ENCODE measurements around the gene SUSD4. TPM values are rescaled to one million over a fixed set of nuclear protein-coding genes. Genes with fewer than 3 reads are reported as not detected.
A peak's percentile ranks its signal among the peaks of the same experiment; 100 is the strongest.

Gene SUSD4
- total RNA-seq, 2 donors from 2014 or later: 8.8 to 32.6 TPM

GRCh38 chr1:223246476-223247112 is 117.4 kb downstream of the SUSD4 start:
- peak overlapping the region; percentile 45 for H3K27ac Mint-ChIP-seq
- no peaks in the 10 kb centered on the region for H3K9me3 ChIP-seq (ENCODE audit: control insufficient read depth, low read length, poor library complexity, severe bottlenecking)
- peaks cover 26% of the 10 kb centered on the region for H3K4me1 Mint-ChIP-seq
- no peaks in the 10 kb centered on the region for H3K27me3 Mint-ChIP-seq
- ATAC-seq (no peak), DNase-seq (no peak)
- H3K4me3 Mint-ChIP-seq: peak overlapping the region; percentile 16
- no peaks in the 10 kb centered on the region for H3K36me3 Mint-ChIP-seq (ENCODE audit: low read depth)

GRCh38 chr1:223245983-223246382 is 118.0 kb downstream of the SUSD4 start:
- peaks cover 30% of the 10 kb centered on the region for H3K4me1 Mint-ChIP-seq
- no peaks in the 10 kb centered on the region for H3K9me3 ChIP-seq (ENCODE audit: control insufficient read depth, low read length, poor library complexity, severe bottlenecking)
- H3K36me3 Mint-ChIP-seq (ENCODE audit: low read depth): no peaks in the 10 kb centered on the region
- H3K27ac Mint-ChIP-seq: no peak overlapping the region
- DNase-seq: no peak
- ATAC-seq: no peak
- H3K4me3 Mint-ChIP-seq: no peak overlapping the region
- H3K27me3 Mint-ChIP-seq: no peaks in the 10 kb centered on the region

- peaks cover 33% of the 10 kb centered on the region for H3K4me1 Mint-ChIP-seq
- H3K27me3 Mint-ChIP-seq: no peaks in the 10 kb centered on the region
- DNase-seq (no peak), ATAC-seq (no peak)
- H3K4me3 Mint-ChIP-seq: no peak overlapping the region
- no peaks in the 10 kb centered on the region for H3K9me3 ChIP-seq (ENCODE audit: control insufficient read depth, low read length, poor library complexity, severe bottlenecking)
- H3K36me3 Mint-ChIP-seq (ENCODE audit: low read depth): no peaks in the 10 kb centered on the region
- peak overlapping the region; percentile 14 for H3K27ac Mint-ChIP-seq
These were observed 118.6 kb downstream of the SUSD4 start for GRCh38 chr1:223245411-223245810.

- Mint-ChIP-seq H3K27me3 (no peaks in the 10 kb centered on the region), H3K4me3 (no peak overlapping the region), H3K36me3 (ENCODE audit: low read depth) (no peaks in the 10 kb centered on the region), H3K27ac (peak overlapping the region; percentile 69), H3K4me1 (peaks cover 30% of the 10 kb centered on the region)
- H3K9me3 ChIP-seq (ENCODE audit: control insufficient read depth, low read length, poor library complexity, severe bottlenecking): no peaks in the 10 kb centered on the region
- DNase-seq (no peak), ATAC-seq (peak; percentile 38)
These were observed 119.4 kb downstream of the SUSD4 start for GRCh38 chr1:223244366-223245103.

- DNase-seq (no peak), ATAC-seq (no peak)
- H3K27me3 Mint-ChIP-seq: no peaks in the 10 kb centered on the region
- H3K4me1 Mint-ChIP-seq: peaks cover 22% of the 10 kb centered on the region
- no peaks in the 10 kb centered on the region for H3K36me3 Mint-ChIP-seq (ENCODE audit: low read depth)
- H3K9me3 ChIP-seq (ENCODE audit: control insufficient read depth, low read length, poor library complexity, severe bottlenecking): no peaks in the 10 kb centered on the region
- H3K27ac Mint-ChIP-seq: peak overlapping the region; percentile 69
- H3K4me3 Mint-ChIP-seq: no peak overlapping the region
These were observed 120.4 kb downstream of the SUSD4 start for GRCh38 chr1:223243441-223244050.

- ATAC-seq: no peak
These were observed 121.0 kb downstream of the SUSD4 start for GRCh38 chr1:223242971-223243370.

GRCh38 chr1:223242382-223242955 is 121.5 kb downstream of the SUSD4 start:
- Mint-ChIP-seq H3K27ac (no peak overlapping the region), H3K4me3 (no peak overlapping the region), H3K4me1 (peaks cover 16% of the 10 kb centered on the region), H3K27me3 (no peaks in the 10 kb centered on the region), H3K36me3 (ENCODE audit: low read depth) (no peaks in the 10 kb centered on the region)
- ATAC-seq (no peak), DNase-seq (no peak)
- H3K9me3 ChIP-seq (ENCODE audit: control insufficient read depth, low read length, poor library complexity, severe bottlenecking): no peaks in the 10 kb centered on the region

More at GRCh38 chr1:223242971-223243370, 121.0 kb downstream of the SUSD4 start:
- Mint-ChIP-seq H3K27me3 (no peaks in the 10 kb centered on the region), H3K27ac (peak overlapping the region; percentile 69), H3K4me3 (no peak overlapping the region), H3K4me1 (peaks cover 16% of the 10 kb centered on the region), H3K36me3 (ENCODE audit: low read depth) (no peaks in the 10 kb centered on the region)
- H3K9me3 ChIP-seq (ENCODE audit: control insufficient read depth, low read length, poor library complexity, severe bottlenecking): no peaks in the 10 kb centered on the region
- no peak for DNase-seq

- Mint-ChIP-seq H3K4me3 (no peak overlapping the region), H3K27me3 (no peaks in the 10 kb centered on the region), H3K27ac (no peak overlapping the region), H3K36me3 (ENCODE audit: low read depth) (no peaks in the 10 kb centered on the region), H3K4me1 (peaks cover 16% of the 10 kb centered on the region)
- ATAC-seq (no peak), DNase-seq (no peak)
- H3K9me3 ChIP-seq (ENCODE audit: control insufficient read depth, low read length, poor library complexity, severe bottlenecking): no peaks in the 10 kb centered on the region
These were observed 123.9 kb downstream of the SUSD4 start for GRCh38 chr1:223240122-223240521.

GRCh38 chr1:223235091-223235490 is 128.9 kb downstream of the SUSD4 start:
- Mint-ChIP-seq H3K4me1 (peaks cover 31% of the 10 kb centered on the region), H3K4me3 (no peak overlapping the region), H3K36me3 (ENCODE audit: low read depth) (no peaks in the 10 kb centered on the region), H3K27me3 (no peaks in the 10 kb centered on the region), H3K27ac (peak overlapping the region; percentile 94)
- DNase-seq: no peak
- H3K9me3 ChIP-seq (ENCODE audit: control insufficient read depth, low read length, poor library complexity, severe bottlenecking): no peaks in the 10 kb centered on the region
- no peak for ATAC-seq

- H3K9me3 ChIP-seq (ENCODE audit: control insufficient read depth, low read length, poor library complexity, severe bottlenecking): no peaks in the 10 kb centered on the region
- Mint-ChIP-seq H3K27me3 (no peaks in the 10 kb centered on the region), H3K4me3 (no peak overlapping the region), H3K36me3 (ENCODE audit: low read depth) (no peaks in the 10 kb centered on the region), H3K4me1 (peaks cover 34% of the 10 kb centered on the region), H3K27ac (peak overlapping the region; percentile 94)
- DNase-seq: no peak
- ATAC-seq: no peak
These were observed 129.4 kb downstream of the SUSD4 start for GRCh38 chr1:223234534-223234933.

- Mint-ChIP-seq H3K4me3 (peak overlapping the region; percentile 49), H3K4me1 (peaks cover 37% of the 10 kb centered on the region), H3K27ac (peak overlapping the region; percentile 94), H3K27me3 (no peaks in the 10 kb centered on the region), H3K36me3 (ENCODE audit: low read depth) (no peaks in the 10 kb centered on the region)
- DNase-seq (no peak), ATAC-seq (no peak)
- no peaks in the 10 kb centered on the region for H3K9me3 ChIP-seq (ENCODE audit: control insufficient read depth, low read length, poor library complexity, severe bottlenecking)
These were observed 129.8 kb downstream of the SUSD4 start for GRCh38 chr1:223234170-223234514.

- Mint-ChIP-seq H3K27me3 (no peaks in the 10 kb centered on the region), H3K4me1 (peaks cover 39% of the 10 kb centered on the region), H3K27ac (peak overlapping the region; percentile 94), H3K4me3 (no peak overlapping the region), H3K36me3 (ENCODE audit: low read depth) (no peaks in the 10 kb centered on the region)
- DNase-seq (no peak), ATAC-seq (peak; percentile 56)
- no peaks in the 10 kb centered on the region for H3K9me3 ChIP-seq (ENCODE audit: control insufficient read depth, low read length, poor library complexity, severe bottlenecking)
These were observed 130.4 kb downstream of the SUSD4 start for GRCh38 chr1:223233410-223234169.

GRCh38 chr1:223233019-223233409 is 131.0 kb downstream of the SUSD4 start:
- Mint-ChIP-seq H3K27ac (peak overlapping the region; percentile 94), H3K4me3 (no peak overlapping the region), H3K27me3 (no peaks in the 10 kb centered on the region), H3K4me1 (peaks cover 39% of the 10 kb centered on the region), H3K36me3 (ENCODE audit: low read depth) (no peaks in the 10 kb centered on the region)
- H3K9me3 ChIP-seq (ENCODE audit: control insufficient read depth, low read length, poor library complexity, severe bottlenecking): no peaks in the 10 kb centered on the region
- DNase-seq (no peak), ATAC-seq (no peak)
